H4 (cell line): ENCODE measurements around the gene CAPN9. TPM values are rescaled to one million over a fixed set of nuclear protein-coding genes. Genes with fewer than 3 reads are reported as not detected.

Source experiments
- DNase-seq: peaks from one replicate; pipeline ENCODE4 v3.0.0-alpha.2; 2015; ENCODE audit warnings: low spot score
- total RNA-seq: library from RNA; depleted of rRNA; stranded (reverse); fragments of >200 nt; shearing (Covaris generic); gene quantifications from 2 replicates; pipeline ENCODE4 v1.2.3, GENCODE V29; 2014

CAPN9 gene
- total RNA-seq, 1 experiment from 2014 or later: 0.50 TPM

DNA sequence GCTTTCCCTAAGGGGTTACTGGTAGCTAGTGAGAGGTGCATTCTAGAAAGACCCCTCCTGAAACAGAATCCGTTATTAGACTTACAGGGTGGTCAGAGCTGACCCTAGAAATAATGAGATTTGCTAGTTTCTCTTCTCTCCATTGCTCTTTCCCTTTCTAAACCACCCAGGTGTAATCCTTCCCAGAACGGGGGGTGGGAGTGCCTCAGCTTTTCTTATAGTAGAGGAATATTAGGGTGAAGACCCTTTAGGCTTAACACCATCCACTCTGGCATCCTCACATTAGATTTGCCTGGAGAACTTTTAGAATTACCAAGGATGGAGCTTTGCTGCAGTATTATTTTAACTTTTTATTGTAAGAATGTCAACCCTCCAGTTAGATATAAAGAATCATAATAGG lies 49.4 kb downstream of the CAPN9 start:
- no peak for DNase-seq

DNA sequence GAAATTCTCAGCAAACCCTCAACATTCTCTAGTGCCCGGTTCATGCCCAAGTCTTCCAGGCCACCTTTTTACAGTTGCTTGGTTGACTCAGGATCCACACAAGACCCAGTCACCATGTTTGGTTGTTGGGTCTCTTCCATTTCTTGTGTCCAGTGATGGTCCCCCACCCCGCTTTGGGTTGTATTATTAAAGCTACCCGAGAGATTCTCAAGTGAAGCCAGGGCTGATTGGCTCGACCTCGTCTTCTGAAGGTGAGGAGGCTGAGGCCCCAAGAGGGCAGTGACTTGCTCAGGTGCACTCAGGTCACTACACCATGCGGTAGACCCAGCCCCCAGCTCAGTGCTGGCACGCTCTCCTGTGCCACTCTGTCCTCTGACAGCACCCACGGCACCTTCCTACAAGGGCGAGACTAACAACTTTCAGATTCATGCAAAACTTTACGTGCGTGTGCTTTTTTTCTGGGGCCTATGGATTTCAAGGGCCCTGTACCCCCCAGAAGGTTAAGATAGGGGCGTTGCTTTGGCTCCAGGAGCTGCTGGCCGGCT lies 50.3 kb downstream of the CAPN9 start:
- DNase-seq: no peak

DNA sequence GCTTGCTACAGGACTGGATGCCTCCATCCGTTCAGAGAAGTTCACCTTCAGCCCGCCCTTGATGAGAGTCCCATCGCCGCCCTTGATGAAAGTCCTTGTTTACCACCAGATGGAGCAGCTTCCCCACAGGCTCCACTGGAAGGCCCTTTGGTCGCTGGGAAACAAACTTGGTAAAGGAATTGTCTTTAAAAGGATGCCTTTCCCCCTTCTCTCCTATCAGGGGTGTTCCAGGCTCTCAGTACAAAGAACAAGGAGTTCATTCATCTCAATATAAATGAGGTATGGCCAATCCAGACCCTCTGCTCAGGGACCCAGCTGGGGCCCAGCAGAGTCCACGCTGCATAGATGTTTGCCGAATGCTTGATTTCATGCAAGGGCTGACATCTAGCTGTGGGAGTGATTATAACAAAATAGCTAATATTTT lies 50.8 kb downstream of the CAPN9 start:
- peak; percentile 47 for DNase-seq

DNA sequence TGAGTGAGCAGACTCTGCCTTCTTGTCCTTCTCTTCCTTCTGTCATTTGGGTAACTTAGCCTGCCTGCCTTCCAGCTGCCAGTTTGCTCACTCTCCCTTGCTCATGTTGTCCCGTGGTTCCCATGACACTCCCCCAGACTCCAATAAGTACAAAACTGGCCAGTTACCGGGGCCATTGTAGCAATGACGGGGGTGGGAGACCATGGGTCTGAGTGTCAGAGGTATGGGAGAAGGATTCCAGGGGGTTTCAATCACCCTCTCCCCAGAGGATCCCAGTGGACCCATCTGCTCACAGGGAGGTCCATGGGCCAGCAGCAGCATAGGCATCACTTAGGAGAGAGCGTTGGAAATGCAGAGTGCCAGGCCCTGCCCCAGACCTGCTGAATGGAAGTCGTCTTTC lies 51.3 kb downstream of the CAPN9 start:
- no peak for DNase-seq

DNA sequence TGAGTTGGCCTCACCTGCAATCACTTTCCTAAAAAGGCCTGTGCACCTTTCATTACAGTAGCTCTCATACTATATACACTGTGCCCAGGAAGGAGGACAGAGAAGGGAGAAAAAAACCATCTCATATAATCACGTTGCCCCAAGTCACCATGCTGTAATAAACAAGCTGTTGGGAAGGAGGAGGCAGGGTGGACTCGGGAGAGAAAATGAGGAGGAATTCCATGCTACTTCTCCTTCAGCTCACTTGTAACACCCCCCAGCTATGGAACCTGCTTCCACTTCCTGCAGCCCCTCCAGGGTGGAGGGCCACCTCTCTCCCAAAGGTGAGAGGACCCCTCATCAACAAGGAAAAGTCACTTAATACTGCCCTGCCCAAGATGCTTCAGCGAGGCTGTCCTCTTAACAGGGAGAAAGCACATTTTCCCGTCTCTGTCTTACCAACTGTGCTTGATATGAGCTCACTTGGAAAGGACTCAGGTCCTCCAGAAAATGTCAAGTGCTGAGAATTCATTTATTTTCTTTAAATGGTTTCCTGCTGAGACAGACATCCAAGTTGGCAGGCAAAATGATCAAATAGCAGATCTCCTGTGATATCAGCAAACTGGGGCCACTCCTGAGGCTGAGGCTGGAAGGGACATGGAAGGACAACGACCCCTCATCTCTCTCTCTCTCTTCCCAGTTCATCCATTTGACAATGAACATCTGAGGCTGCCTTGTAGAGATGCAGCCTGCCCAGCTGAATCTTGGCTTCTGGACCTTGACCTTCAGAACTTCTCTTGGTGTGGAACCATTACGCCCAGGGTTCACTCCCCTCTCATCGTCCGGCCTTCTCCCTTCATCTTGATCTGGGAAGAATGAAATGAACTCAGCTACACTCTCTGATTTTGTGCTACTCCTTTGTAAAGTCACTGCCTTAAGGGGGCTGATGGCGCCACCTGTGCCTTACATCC lies 54.0 kb downstream of the CAPN9 start:
- no peak for DNase-seq

DNA sequence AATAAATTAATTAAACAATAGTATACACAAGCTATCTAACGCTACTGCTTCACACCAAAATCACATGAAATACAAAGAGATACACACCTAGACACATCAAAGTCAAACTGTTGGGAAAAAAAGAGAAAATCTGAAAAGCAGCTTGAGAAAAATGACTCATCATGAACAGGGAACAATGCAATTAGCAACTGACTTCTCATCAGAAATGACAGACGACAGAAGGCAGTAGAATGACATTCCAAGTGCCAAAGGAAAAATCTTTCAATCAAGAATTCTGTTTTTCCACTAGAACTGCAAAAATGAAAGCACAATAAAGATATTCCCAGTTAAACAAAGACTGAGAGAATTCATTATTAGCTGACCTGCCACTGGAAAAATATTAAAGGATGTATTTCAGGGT lies 57.2 kb downstream of the CAPN9 start:
- no peak for DNase-seq

DNA sequence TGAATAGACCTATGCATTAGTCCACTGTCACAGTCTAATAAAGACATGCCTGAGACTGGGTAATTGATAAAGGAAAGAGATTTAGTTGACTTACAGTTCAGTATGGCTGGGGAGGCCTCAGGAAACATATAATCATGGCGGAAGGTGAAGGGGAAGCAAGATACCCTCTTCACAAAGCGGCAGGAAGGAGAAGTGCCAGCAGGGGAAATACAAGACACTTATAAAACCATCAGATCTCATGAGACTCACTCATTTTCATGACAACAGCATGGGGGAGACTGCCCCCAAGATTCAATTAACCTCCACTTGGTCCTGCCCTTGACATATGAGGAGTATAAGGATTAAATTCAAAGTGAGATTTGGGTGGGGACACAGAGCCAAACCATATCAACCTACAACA lies 59.4 kb downstream of the CAPN9 start:
- DNase-seq: no peak

DNA sequence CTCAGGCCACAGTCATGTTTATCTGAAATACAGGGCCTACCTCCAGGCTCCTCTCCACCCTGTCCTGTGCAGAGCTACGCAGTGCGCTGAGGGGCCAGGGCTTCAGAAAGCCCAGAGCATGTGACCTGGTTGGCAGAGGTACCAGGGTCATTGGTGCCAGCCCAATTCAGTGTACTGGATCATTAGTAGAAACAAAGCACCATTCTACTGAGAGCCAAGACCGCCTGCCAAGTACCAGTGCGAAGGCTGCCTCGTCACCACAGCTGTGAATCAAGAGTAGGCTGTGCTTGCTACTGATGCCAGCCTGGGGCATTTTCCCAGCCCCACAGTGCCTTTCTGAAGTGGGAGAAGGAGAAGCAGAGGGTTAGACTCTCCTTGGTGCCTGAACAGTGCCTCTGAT lies 59.8 kb downstream of the CAPN9 start:
- DNase-seq: no peak

DNA sequence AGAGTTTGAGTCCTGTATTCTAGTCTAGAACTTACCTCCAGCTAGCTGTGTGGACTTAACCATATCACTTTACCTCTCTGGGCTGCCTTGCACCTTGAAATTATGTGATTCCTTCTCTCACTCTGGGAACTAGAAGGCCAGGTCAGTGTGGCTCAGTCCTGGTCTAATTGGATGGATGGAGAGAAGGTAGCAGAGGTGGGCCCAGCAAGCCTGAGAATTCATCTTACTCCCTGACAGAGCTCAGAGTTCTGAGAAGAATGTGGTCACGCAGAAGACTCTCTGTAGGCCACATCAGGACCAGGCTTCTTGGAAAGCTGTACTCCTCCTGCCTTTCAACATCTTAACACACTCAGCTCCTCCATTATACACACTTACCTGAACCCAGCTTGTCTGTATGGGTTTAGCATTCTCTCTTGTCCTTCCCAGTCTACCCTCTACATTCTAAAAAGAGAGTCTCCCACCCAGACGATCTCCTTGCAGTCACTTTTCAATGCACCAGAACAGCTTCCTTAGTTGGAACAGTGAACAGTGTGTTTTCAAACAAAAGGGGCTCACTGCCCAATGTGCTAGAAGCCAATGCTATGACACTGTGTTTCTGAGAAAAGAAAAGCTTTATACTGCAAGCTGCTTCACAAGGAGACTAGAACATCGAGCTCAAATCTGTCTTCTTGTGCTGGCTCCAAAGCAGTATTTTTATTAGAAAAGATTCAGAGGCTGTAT lies 60.5 kb downstream of the CAPN9 start:
- DNase-seq: no peak

DNA sequence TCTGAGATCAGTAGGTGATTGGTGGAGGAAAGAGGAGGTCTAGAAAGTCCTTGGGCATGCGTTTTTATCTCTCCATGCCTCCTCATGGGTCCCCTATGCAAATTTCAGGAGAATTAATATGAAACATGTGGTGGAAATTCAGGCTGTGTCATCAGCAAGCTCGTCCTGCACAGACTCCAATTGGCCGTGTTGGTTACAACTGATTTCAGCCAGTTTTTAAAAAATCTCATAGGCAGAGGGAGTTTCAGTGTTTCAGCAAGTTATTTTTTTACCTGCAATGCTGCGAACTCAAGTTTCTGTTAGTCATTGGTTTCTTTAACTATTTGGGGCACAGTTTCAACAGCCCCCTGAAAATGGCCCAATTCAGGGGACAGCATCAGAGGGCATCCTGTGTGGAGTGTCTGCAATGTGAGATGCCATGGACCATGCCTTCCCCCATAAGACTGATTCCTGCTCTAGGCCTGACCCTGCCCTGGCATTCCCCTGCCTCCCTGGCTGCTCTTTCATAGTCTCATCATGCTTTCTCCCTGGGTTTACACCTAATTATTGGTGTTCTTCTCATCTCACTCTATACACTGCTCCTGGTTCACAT lies 61.2 kb downstream of the CAPN9 start:
- DNase-seq: no peak

DNA sequence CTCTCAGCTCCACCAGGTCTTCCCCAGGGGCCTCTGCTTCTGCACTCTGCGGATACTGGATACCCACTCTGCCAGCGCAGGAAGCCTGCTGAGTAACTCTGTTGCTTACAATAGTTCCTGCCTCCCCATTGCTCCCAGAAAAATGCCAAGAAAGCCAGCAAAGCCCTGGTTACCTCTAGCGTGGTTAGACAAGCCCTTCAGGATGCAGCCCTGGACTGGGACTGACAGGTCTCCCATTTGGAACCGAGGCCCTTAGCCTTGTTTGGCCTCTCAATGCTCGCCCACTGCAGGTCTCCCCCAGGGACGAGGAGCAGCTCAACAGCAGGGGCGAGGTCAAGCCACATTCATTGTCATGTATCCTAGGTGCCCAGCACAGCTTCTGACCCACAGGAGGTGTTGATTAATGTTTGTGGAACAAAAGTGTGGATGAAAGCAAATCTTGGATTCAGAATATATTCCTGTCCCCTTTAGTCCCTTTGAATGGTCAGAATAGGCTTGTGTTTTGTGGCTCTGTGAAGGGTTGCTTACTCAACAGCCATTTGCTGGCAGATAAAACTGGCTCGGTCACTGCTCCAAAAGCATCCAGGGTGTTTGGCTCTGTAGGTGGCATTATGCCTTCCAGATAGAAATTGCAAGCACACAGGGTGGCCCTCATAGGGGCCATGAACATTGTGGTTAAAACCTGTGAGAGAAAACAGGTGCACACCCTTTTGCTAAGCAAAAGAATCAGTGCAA lies 62.2 kb downstream of the CAPN9 start:
- no peak for DNase-seq

DNA sequence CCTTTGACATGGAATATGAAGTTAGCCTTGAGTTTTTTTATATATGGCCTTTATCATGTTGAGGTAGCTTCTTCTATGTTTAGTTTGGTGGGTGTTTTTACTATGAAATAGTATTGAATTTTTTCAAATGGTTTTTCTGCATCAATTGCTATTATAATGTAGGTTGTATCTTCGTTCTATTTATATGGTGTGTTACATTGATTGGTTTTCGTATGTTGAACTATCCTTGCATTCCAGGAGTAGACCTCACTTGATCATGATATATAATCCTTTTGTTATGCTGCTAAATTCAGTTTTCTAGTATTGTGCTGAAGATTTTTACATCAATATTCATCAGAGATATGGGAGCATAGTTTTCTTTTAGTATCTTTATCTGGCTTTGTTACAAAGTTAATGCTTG lies 65.4 kb downstream of the CAPN9 start:
- DNase-seq: no peak

DNA sequence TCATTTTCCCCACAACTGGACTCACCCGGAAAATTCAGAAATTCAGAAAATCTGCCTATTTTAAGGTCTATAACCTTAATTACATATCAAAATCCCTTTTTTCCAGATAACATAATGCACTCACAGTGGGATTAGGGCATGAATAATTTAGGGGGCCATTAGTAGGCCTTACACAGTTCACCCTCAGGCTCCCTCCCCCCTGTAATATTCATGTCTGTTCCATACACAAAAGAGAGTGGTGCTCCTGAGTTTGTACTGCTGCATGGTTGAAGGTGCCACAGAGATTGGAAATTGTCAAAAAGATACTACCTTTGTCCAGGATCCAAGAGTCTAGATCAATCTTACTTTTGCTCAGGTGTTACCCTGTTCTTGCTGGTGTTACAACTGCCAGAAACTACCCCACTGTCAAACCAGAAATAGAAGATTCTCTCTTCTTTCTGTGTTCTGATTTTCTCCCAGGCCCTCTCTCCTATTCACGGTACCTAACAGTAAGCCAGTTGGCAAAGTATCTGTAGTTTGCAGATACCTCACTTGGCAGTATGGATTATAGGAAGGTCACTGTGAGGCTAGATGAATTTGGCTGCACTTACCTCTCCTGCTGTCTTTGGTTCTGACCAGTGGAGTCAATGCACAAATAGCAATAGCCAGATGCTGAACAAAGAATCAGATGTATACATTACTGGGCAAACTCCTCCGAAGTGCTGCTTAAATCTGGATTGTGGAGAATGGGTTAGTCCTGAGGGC lies 67.9 kb downstream of the CAPN9 start:
- no peak for DNase-seq

DNA sequence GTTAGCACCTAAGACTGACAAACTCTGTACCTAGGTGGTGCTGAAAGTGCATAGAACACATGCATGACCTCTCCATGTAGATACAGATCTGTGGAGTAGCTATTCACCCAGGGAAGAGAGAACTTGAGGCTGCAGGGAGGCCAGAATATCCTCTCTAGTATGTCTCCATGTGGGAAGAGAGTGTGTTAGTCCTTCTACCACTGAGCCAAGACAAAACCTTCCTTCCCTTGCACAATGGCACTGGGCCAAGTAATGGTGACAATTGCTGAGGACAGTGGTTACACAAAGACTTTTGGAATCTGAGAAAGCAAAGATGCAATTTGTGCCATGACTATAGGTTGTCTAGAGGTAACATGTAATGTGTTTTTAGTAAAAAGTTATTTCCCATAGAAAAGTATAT lies 68.8 kb downstream of the CAPN9 start:
- no peak for DNase-seq

DNA sequence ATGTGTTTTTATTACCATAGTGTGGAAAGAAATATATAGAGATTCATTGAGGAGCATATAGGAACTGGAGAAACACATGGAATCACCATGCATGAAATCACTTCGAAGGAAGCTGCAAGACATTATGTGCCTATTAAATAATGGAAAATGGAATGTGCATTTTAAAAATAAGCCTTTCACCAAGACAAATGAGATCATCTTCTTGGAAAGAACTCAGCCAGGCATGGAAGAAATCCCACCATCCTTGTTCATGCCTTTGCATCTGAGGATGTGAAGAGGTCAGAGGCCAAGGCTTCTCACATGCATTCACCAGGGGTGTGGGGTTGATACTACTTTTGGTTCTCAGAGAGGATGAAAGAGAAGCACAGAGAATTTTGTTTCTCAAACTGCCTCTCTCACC lies 71.2 kb downstream of the CAPN9 start:
- no peak for DNase-seq

DNA sequence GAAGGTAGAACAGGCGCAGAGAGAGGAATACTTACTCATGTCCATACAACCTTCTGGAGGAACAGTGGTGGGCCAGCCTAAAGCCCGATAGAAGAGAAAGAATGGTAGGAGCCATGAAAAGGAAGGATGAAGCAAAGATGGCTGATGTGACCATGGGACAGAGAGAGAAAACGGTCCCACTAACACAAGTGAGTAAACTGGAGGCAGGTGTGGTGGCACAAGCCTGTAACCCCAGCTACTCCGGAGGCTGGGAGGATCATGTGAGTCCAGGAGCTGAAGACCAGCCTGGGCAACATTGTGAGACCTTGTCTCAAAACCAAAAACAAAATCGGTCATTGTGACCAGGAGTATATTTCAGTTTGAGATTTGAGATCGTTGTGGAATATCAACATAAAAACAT lies 71.7 kb downstream of the CAPN9 start:
- no peak for DNase-seq

DNA sequence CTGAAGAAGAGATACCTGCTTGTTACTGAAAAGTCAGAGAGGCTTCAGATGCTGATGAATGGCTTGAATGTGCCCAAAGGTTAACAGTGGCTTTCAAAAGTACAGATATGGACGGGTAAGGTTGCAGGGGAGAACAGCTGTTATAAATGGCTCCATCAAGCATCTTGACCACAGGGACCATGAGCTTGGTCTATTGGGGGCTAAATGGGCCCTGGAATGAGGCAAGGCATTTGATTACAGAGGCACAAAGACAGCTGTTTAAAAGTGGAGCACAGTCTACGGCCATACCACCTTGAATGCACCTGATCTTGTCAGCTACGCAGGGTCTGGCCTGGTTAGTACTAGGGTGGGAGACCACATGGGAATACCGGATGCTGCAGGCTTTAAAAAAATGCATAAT lies 72.8 kb downstream of the CAPN9 start:
- DNase-seq: no peak

DNA sequence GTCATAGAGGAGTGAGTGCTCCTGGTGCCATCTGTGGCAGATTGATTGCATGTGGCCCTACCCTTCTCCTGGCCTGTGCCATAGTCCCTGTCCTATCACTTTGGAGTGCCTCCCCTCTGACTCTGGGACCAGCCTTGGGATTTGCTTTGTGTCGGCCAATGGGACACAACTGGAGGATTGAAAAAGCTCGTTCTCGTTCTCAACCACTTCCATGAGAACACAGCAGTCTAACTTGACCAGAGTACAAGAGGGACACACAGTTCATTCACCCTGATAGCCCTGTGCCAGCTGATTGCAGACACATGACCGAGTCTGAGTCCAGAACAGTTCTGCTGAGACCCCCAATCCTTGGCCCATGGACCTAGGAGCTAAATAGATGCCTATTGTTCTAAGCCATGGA lies 73.4 kb downstream of the CAPN9 start:
- DNase-seq: no peak

DNA sequence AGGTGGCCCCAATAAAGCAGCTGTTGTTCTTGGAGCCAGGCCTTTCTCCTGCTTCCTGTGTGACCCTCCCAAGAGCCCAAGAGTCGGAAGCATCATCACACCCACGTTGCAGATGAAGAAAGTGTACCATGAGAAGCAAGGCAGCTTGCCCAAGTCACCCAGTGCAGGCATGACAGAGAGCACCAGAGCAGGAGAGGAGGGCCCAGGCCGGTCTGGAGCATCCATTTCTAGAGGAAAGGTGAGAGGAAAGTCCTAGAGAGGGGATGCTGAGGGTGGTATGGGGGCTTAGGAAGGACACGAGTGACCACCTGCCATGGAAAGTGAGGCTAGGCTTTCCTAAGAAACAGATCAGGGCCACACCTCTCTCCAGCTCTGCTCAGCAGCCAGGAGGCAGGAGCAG lies 74.2 kb downstream of the CAPN9 start:
- no peak for DNase-seq

DNA sequence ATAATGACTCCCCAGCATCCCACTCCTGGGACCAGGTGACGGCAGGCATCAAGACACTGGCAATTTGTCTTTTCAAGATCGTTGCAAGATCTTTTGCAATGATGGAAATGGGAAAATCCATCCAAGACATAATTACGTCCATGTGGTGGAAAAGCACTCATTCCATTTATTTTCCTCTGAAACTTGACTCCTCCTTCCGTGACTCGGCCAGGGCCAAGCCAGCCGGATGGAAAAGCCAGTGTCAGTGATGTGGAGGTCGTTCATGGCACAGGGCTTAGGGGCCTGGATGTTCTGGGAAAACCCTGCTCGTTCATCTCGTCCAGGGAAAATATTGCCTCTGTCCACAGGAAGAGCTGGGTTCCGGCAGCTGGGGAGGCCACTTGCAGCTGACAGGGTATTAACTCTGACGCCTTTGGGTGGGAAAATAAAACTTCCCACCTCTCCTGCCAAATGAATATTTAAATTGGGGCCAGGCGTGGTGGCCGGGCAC lies 74.9 kb downstream of the CAPN9 start:
- DNase-seq: no peak

DNA sequence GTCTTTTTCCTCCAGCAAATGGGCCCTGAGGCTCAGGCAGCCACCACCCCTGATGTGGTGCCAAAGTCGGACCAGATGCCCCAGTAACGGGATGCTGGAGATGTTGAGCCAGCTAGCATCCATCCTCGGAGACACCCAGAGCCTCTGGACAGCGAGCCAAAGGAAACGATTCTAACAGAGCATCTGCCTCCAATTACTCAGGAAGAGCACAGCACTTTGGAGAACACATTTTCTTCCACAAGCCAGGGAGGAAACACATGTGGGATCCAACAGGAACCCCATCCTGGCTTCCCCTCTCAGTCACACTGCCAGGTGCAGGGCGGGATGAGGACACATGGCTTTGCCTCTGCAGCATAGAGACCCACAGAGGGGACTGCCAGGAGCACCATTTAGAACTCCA lies 76.2 kb downstream of the CAPN9 start:
- DNase-seq: no peak
